HG02623 (cell line): Measurements from ENCODE around the gene NAA50.

Experiments used
- ATAC-seq: cut with Tn5 transposase; IDR thresholded peaks from one replicate; pipeline ENCODE4 v1.9.1; 2021; ENCODE audit warnings: moderate library complexity; ENCODE audit not compliant: unreplicated experiment

Gene NAA50

DNA sequence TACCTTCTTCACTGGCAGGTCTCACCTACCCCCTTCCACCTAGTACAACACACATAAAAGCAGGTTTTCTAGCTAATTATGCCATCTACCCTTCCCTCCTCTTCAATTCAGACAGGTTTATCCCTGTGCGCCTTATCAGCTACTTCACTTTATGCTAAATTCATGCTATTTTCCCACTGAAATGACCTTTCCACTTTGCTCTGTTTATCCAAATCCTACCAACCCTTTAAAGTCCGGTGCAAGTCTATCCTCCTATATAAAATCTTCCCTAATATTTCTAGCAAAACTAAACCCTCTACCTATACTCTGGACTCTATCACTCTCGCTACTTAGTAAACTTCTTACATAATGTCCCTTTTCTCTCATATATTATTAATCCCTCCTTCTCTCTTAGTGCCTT lies 55.6 kb downstream of the NAA50 start:
- no peak for ATAC-seq

DNA sequence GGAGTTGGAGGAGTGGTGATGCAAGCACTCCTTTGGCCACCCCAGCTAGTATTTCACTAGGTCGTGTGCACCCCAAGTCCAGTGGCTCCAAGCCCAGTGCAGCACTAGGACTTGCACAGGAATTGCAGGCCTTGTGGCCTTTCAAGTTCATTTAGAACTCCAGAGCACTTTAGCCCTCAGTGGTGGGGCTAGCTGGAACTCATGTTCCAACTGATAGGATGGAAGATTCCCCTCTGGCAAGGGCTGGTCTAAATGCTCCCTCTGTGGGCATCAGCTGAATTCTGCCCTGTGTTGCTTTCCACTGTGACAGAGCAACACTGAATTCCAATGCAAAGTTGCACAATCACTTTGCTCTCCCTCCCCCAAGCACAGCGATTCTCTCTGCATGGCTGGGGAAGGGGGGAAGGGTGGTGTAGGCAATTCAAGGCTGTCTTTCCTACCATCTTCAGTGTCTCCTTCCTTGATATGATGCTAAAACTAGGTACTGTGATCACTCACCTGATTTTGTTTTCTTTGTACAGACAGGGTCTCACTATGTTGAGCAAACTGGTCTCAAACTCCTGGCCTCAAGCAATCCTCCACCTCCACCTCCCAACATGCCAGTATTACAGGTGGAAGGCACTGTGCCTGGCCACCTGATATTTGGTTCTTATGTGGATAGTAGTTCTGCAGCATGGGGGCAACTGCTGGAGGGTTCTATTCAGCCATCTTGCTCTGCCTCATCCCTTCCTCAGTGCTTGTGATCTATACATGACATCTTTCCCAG lies 59.9 kb downstream of the NAA50 start:
- ATAC-seq = no peak

DNA sequence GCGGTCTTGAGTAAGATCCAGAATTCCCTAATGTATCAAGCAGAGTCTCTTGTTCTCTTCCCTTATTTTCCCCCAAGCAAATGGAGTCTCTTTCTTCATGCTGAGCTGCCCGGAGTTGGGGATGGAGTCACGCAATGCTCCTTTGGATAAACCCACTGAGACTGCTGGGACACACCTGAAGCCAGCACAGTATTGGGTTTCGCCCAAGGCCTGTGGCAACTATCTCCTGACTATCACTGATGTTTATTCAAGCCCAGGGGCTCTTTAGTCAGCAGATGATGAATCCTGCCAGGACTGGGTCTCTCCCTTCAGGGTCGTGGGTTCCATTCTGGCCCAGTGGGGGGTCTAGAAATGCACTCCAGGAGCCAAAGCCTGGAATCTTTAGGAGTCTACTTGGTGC lies 60.9 kb downstream of the NAA50 start:
- no peak for ATAC-seq

DNA sequence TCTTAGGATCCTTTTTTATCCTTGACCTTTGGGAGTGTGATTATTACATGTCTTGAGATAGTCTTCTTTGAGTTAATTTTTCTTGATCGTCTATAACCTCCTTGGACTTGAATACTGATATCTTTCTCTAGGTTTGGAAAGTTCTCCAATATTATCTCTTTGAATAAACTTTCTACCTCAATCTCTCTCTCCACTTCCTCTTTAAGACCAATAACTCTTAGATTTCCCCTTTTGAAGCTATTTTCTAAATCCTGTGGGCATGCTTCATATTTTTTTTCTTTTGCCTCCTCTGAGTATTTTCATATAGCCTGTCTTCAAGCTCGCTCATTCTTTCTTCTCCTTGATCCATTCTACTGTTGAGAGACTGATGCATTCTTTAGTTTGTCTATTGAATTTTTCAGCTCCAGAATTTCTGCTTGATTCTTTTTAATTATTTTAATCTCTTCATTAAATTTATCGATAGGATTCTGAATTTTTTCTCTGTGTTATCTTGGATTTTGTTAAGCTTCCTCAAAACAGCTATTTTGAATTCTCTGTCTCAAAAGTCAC lies 61.7 kb downstream of the NAA50 start:
- no peak for ATAC-seq

DNA sequence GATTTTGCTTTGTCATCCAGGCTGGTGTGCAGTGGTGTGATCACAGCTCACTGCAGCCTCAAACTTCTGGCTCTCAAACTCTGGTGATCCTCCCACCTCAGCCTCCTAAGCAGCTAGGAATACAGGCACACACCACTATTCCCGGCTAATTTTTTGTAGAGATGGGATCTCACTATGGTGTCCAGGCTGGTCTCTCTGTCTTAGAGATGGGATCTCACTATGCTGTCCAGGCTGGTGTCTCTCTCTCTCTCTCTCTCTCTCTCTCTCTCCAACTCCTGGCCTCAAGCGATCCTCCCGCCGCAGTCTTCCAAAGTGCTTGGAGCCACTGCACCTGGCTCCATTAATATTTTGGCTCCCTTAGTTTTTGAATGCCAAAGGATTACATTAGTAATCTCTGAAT lies 67.3 kb downstream of the NAA50 start:
- no peak for ATAC-seq

DNA sequence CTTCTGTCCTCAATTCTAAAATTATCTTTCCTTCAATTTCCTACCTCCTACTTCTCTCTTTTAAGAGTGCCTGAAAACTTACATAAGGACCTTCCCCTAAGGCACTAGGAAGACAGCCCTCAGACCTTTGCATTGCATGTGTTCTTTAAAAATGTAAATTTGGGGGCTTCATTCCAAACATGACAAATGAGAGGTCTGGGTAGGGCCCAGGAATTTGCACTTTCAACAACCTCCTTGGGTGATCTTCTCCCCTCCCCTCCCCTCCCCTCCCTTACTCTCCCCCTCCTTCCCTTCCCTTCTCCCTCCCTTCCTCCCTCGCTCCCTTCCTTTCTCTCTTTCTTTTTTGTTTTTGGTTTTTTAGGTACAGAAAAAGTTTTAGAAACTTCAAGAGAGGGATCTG lies 68.3 kb downstream of the NAA50 start:
- ATAC-seq = no peak

DNA sequence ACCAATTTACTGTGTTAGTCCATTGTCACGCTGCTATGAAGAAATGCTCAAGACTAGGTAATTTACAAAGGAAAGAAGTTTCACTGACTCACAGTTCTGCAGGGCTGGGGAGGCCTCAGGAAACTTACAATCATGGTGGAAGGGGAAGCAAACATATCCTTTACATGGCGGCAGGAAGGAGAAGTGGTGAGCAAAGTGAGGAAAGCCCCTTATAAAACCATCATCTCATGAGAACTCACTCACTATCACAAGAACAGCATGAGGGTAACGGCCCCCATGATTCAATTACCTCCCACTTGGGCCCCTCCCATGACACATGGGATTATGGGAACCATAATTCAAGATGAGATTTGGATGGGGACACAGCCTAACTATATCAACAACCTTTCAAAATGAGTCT lies 69.8 kb downstream of the NAA50 start:
- no peak for ATAC-seq

DNA sequence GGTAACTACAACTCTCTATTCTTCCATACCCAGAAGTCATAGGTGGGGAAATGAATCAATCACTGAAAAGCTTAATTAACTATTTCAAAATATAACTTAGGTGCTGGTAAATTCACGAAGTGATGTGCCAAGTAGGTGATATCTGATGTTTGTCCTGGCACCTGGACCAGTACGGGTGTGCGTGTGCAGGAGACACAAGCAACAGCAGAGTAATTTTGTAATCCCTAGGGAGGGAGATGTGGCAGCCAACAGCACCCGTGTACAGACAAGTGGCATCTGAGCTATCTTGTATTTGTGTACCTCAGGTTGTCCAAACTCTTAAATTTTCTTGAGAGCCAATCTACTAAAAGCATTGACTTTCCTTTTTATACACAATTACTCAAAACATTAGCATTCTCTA lies 72.5 kb downstream of the NAA50 start:
- ATAC-seq = no peak

DNA sequence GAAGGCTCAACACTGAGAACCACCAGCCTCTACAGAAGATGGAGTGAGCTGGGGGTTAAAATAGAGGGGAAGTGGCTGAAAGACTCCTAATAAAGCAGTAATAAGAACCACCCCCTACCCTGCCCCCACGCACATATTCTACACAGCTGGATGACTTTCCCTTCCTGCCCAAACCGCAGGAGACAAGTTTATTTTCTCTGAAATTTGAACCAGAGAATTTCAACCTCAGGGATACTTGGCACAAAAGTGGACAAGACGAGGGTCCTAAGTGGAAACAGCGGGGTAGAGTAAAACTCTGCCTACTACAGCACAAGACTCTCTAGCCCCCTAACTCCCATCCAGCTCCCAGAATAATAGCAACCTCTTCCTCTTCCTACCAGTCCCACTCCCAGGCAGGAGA lies 78.0 kb downstream of the NAA50 start:
- ATAC-seq = no peak
